CD4-positive, alpha-beta T cell treated with Interleukin-15 for 4 hours (primary cell): ENCODE data around the gene ZFHX3.

Source experiments
- DNase-seq: peaks from one replicate; pipeline ENCODE4 v3.0.0-alpha.2; 2020; ENCODE audit warnings: low spot score

ZFHX3 gene

GRCh38 chr16:72972878-72973571 lies 74.9 kb downstream of the ZFHX3 start:
- no peak for DNase-seq

DNA sequence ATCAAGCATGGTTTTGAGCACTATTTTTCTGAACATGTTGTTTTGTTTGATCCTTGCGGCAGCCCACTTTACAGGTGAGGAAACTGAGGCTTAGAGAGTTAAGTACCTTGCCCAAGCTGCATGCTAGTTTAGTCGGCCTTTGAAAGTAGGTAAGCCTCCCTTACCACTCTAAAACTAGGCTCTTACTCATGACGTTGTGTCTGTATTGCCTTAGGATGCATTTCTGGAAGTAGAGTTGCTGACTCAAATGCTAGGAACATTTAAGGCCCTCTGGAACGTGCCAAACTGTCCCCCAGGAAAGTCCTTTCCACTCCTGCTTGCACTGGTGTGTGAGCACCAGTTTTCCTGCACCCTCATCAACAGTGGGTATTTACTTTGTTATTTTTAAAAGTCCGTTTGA lies 76.6 kb downstream of the ZFHX3 start:
- no peak for DNase-seq

DNA sequence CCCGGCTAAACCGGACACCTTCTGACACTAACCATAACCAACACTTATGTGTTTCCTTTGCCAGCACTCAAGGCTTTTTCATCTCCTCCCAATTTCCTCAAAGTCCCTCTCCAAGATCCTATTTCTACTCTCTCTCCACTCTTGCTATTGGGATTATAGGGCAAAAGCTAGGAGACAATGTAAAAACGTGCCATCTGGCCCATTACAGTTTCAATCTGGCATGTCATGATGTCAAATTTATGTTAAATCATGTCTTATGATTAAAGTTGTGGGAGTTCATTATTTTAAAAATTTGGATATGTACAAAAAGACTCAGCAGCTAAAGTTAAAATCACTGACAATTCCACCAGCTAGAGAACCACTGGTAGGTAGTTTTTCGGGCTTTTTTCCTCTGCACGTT lies 77.3 kb downstream of the ZFHX3 start:
- no peak for DNase-seq

GRCh38 chr16:72969812-72970211 lies 78.1 kb downstream of the ZFHX3 start:
- DNase-seq: no peak

DNA sequence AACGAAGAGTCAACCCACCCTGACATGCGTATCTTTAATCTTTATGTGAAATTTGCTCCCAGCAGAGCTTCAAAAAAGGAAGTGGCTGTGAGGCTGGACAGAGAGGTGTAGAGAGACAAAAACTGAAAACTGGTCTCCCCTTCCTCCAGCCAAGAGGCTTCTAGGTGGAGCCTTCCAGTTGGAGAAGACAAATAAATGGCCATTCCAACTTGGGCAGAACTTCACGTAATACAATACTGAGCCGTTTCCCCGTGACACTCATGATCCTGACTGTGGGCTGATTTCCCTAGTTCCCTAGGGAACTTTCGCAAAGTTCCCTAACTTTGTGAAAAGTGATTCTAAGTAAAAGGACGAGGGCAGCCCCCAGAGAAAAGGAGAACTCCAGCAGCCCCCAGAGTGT lies 78.8 kb downstream of the ZFHX3 start:
- no peak for DNase-seq

DNA sequence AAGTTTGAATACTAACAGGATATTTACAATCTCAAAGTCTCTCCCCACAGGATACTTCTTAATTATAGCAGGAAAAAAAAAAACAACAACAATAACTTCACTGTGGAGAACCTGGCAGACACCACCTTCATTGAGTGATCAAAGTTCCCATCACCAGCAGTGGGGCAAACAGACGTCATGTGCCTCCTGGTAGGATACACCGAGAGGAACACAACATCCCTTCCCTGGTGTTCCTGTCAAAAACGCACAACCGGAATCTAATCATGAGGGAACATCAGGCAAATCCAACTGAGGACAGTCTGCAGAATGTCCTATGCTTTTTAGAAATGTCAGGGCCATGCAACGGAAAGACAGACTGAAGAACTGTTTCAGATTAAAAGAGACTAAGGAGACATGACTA lies 80.0 kb downstream of the ZFHX3 start:
- no peak for DNase-seq

DNA sequence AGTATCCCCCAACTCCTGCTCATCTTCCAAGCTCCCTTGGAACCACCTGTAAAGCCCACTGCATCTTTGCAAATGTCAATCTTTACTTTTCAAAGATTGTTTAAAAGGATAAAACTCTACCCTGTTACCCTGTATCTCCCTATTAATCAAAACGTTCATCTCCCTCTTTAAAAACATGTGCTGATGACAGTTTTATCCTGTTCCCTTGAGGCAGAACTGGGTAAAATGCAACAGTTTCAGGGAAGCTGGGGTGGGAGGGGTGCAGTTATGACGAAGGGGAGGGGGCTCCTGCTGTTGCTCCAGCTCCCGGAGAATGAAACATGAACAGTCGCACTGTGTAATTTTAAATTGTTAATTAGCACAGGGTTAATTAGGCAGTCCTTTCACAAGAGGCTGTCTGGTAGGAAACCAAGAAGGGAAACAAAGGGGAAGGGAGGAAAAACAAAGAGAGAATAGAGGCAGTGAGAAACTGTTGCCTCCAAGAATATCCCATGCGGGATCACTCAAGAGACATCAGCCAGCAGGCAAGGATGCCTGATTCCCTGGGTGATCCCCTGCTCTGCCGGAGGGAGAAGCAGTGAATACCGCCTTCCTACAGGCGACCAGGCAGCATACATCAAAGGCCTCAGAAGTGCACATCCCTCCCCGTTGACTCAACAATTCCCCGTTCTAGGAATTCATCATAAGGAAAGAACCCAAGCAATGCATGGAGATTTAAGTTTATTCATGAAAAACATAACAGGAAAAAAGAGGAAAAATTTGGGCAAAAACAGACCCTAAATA lies 84.2 kb downstream of the ZFHX3 start:
- DNase-seq: no peak

DNA sequence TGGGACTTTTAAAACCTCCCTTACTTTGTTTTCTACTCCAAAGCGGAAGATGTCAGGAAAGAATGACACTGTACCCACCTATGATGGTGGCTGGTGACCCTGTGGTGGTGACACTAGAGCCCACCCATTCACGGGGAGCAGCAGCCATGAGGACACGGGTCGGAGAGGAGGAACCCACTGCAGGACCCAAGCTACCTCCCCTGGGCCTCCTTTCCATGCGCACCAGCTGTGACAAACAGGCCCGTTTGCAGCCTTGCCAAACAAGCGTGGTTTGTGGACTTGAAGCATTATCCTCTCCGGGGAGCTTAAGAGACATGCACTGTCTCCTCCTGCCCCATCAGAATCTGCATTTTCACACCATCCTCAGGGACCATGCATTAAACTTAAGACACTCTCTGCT lies 85.6 kb downstream of the ZFHX3 start:
- no peak for DNase-seq

- no peak for DNase-seq
Measured at GRCh38 chr16:72961863-72962262, 86.1 kb downstream of the ZFHX3 start.

DNA sequence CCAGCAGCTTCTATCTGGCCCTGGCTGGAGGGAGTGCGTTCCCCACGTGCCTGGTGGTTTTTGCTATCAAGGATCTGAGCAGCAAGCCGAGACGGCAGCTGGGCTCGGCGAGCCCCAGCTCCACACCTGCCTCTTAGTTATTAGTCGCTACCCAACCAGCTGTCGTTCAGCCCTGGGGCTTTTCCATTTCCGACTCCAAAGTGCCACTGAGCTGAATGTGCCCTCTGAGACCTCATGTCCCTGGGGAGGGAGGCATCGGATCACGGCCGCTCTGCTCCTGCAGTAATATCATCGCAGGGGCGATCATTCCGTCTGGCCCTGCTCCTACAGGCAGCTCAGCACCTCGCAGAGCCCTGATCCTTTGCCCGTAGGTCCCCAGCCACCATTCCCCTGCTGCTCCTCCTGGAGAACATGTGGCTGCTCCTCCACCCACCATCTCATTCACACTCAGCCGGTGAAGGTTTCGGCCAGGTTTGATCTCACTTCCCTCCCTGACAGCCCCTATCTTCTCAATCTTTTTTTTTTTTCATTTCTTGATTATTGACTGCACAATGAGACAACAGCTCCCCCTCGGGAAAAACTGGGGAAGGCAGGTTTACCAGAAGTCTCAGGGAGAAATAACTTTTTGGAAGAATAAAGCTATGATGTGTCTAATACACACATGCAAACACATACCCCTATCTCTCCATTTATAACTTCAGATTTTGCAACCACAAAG lies 86.7 kb downstream of the ZFHX3 start:
- no peak for DNase-seq

DNA sequence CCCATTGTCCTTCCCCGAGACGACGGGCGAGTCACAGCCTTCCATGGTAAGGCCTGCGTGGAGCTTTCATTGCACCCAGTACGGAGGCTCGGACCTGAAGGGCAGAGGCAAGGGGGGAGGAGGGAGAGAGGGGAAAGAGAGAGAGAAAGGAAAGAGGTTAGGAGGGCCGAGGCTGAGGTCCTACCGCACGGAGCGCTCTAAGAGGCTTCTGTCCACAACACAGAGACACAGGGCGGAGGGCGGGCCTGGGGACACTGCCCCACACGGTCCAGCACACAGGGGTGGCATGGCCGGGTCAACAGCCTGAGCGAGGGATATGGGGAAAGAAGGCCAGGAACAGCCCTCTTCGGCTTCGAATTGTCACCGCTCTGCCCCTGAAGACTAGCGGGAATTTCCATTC lies 87.8 kb downstream of the ZFHX3 start:
- no peak for DNase-seq

DNA sequence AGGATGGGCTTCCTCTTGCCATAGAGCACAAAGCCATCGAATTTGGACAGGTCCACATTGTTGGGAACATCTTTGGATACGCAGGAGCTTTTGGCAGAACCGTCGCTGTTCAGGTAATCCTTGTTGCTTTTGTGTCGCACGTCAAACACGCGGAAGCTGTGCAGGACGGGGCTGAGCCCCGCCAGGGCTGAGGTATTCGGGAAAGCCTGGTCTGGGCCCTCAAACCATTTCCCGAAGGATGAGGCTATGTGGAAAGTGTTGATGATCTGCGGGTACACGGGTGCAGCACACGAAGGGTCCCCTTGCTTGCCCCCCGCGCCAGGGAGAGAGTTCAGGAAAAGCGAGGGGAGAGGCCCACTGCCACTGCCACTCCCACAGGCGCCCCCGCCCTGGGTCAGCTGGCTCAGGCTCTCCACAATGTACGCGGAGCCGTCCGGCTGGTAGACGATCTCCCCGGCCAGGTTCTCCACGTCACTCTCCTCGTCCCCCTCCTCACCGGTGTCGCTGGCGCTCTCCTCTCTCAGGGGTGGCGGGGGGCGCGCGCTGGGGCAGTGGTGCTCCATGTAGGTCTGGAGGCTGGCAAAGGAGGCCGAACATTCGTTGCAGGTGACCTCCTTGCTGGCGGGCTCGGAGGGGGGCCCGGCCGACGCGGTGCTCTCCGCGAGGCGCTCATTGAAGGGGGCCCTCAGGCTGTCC lies 88.5 kb downstream of the ZFHX3 start:
- no peak for DNase-seq

DNA sequence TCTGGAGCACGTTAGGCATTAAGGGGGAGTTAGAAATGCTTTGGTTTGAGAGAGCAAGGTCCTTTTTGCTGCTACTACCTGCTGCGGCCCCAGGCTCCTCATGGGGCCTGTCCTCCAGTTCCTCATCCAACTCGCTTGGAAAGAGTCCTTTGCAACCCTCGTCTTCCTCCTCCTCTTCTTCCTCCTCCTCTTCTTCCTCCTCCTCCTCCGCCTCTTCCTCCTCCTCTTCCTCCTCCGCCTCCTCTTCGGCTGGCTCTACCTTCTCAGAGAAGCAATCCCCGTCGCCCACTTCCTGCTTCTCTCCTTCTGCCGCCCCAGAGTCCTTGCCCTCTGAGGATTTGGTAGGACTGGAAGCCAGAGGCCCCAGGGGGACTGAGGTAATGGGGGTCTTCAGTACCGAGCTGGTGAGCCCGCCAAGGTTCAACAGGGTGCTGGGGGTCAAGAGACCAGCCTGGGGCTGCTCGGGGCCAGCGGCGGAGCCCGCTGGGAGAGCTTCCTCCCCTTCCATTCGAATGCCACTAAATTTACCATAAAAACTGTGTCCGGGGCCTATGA lies 89.3 kb downstream of the ZFHX3 start:
- no peak for DNase-seq

DNA sequence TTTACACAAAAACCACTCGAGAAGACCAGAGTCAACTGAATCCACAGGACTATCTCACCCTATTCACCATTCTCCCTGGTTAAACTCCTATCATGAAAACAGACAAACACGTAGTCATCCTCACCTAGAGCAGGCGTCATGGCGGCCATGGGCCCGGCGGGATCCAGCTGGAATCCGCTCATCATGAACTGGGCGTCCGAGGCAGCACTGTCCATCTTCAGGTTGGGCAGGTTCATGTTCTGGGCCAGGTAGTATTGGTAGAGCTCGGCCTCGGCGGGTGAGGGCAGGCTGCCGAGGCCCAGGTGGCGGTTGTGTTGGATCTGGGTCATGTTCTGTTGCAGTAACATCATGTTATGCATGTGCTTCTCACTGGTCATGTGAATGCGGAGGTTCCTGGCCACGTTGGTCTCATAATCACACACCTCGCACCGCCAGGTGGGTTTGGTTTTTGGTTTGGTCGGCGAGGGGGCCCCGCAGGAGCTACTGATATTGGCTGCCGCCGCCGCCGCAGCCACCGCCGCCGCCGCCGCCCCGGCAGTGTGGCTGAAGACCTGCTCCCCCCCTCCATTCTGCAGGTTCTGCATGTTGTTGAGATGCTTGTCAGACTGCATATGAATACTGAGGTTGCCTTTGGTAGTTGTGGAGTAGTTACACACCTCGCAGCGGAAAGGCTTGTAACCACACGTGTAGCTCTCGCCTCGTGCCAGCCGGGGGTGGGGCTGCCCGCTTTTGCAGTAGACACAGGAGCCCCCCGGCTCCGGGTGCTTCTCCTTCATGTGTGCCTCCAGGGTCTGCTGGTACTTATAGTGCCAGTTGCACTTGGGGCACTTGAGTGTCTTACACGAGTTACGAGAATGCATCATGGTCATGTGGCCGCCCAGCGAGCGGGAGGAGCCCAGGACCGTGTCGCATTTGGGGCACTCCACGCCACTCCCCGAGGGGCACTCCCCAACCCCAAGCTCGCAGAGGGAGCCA lies 90.3 kb downstream of the ZFHX3 start:
- DNase-seq: no peak

DNA sequence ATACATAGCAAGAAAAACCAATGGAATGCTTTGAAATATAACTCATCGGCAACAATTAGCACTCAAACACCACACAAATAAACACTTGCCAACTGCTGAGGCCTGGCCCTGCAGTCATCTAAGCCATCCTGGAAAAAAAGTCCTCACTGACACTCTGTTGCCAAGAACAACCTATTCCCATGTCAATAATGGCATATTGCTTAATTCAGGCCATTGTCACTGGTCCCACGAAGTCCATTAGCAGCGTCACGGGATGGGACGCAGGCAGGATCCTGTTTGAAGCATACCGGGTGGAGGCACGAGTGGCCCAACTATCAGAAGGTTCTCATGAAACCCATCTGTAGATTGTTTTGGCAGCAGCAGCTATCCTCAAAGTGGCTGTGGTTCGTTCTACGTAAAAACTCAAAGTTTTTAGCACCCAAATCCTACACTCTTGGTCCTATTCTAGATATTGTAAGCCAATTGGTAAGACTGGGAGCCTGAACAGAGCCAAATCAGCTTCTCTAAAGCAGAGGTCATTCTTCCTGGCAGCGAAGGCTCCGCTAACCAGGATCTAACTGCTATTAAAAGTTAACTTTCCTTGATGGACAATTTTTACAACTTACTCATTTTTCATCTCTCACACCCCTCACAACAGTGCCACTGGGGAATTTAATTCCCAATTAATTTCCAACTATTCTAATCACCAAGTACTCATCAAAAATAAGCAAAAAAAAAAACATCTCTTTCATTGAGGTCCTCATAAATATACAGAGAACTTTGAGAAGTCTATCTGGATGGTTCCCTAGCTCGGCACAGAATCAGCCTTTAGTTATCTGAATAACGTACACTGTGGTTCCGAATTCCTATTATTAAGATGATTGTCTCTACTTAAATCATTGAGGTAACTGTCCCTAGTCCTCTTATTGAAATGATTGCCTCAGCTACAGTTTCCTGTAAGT lies 91.5 kb downstream of the ZFHX3 start:
- no peak for DNase-seq

DNA sequence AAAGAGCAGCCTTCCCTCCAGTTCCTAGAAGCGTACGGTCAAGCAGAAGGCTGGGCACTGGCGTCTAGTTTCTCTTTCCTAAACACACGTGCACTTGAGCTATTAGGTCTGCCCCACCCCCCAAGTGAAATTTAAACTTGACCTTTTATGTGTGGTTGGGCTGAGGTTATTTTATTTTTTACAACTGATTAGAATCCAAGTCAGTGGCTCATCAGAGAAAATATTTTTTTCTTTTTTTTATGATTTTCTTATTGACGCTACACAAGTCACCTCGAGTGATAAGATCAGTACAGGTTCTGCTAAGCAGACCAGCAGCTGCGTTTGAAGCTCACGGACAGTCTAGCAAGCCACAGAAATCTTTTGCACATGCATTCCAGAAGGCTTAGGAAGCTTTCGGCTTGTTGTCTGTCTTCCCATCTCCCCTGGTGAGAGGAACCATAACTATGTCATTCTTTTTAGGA lies 95.1 kb downstream of the ZFHX3 start:
- DNase-seq: no peak

DNA sequence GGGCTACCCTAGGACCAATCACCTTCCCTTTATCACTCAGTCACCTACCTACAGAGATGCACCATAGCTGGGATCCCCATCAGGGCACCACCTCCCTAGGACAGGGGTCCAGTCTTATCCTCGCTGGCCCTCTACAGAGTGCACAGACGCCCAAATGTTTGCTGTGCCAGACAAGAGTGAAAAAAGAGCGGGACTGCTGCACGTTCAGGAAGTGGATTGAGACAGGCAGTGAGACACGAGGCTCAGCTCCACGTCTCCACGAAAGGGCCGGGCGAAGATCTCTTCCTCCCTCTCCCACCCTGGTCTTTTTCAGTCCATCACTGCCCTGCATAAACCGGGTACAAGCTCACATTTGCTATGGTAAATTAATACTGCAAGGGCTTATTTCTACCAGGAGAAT lies 95.5 kb downstream of the ZFHX3 start:
- no peak for DNase-seq

DNA sequence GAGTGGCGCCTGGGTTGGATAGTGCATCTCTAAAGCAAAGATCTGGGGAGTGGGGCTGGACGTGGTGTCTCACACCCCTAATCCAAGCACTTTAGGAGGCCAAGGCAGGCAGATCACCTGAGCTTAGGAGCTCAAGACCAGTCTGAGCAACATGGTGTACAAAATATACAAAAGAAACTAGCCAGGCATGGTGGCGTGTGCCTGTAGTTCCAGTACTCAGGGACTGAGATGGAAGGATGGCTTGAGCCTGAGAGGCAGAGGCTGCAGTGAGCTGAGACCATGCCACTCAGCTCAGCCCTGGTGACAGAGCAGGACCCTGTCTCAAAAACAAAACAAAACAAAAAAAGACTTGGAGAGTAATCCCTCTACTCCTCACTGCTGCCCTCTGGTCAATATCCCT lies 96.0 kb downstream of the ZFHX3 start:
- no peak for DNase-seq

DNA sequence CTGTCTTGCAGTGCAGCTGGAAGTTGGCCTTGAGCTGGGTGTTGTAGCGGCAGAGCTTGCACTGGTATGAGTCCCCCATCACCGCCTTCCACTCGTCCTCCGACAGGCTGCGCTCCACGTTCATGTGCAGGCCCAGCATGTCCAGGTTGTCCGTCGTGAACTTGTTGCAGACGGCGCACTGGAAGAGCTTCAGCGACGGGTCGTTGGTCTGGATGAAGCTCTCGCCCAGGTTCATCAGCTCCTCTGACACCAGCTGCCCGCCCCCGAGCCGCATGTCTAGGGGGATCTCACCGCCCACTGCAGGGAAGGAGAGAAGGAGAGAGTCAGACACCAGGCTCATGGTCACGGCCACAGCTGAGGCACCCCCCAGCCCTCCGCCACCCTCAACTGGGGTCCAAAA lies 97.3 kb downstream of the ZFHX3 start:
- no peak for DNase-seq
